ENCODE data around the gene MB.

DNA sequence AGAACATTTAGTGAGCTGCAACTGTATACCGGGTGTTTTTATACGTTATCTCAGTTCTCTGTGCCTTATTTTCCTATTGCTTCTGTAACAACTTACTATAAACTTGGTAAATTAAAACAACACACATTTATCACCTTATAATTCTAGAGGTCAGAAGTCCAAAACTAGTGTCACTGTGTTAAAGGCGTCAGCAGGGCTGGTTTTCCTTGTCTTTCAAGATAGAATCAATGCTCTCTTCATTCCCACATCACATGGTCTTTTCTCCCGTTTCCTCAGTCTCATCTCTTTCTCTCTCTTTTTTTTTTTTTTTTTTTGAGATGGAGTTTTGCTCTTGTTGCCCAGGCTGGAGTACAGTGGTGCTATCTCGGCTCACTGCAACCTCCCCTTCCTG is 36.1 kb downstream of the MB start:
- TF ChIP-seq CTCF (IDR thresholded peaks at IDR 0.05) (no peak), POLR2AphosphoS5 (IDR thresholded peaks at IDR 0.05) (no peak)

All from breast epithelium (tissue), 3 donors.